ENCODE results near the gene PRR23E.

The PRR23E gene

GRCh38 chr3:127165036-127165435, 27.9 kb upstream of the PRR23E start:
- DNase-seq (ENCODE audit: low read depth) = no peak

- DNase-seq (ENCODE audit: low read depth) = no peak
These were observed 27.0 kb upstream of the PRR23E start for GRCh38 chr3:127165694-127166485.

GRCh38 chr3:127166501-127167065, 26.3 kb upstream of the PRR23E start:
- DNase-seq (ENCODE audit: low read depth) = no peak

- no peak for DNase-seq (ENCODE audit: low read depth)
These were observed 25.5 kb upstream of the PRR23E start for GRCh38 chr3:127167315-127168043.

- no peak for DNase-seq (ENCODE audit: low read depth)
These were observed 24.7 kb upstream of the PRR23E start for GRCh38 chr3:127168271-127168670.

- no peak for DNase-seq (ENCODE audit: low read depth)
These were observed 22.1 kb upstream of the PRR23E start for GRCh38 chr3:127170814-127171213.

GRCh38 chr3:127171320-127171719, 21.6 kb upstream of the PRR23E start:
- no peak for DNase-seq (ENCODE audit: low read depth)

GRCh38 chr3:127171721-127172120, 21.2 kb upstream of the PRR23E start:
- DNase-seq (ENCODE audit: low read depth) = no peak

GRCh38 chr3:127172211-127172610, 20.7 kb upstream of the PRR23E start:
- DNase-seq (ENCODE audit: low read depth) = no peak

GRCh38 chr3:127172781-127173515, 20.0 kb upstream of the PRR23E start:
- DNase-seq (ENCODE audit: low read depth) = no peak

GRCh38 chr3:127173516-127174166, 19.3 kb upstream of the PRR23E start:
- DNase-seq (ENCODE audit: low read depth) = no peak

GRCh38 chr3:127174284-127174683, 18.6 kb upstream of the PRR23E start:
- DNase-seq (ENCODE audit: low read depth) = no peak

GRCh38 chr3:127174715-127175140, 18.2 kb upstream of the PRR23E start:
- no peak for DNase-seq (ENCODE audit: low read depth)

- DNase-seq (ENCODE audit: low read depth) = no peak
These were observed 17.7 kb upstream of the PRR23E start for GRCh38 chr3:127175272-127175671.

GRCh38 chr3:127177226-127177625, 15.7 kb upstream of the PRR23E start:
- no peak for DNase-seq (ENCODE audit: low read depth)

GRCh38 chr3:127180859-127181258, 12.1 kb upstream of the PRR23E start:
- no peak for DNase-seq (ENCODE audit: low read depth)

GRCh38 chr3:127182431-127182830, 10.5 kb upstream of the PRR23E start:
- DNase-seq (ENCODE audit: low read depth) = no peak

- DNase-seq (ENCODE audit: low read depth) = no peak
These were observed 9.8 kb upstream of the PRR23E start for GRCh38 chr3:127182848-127183714.

- DNase-seq (ENCODE audit: low read depth) = no peak
These were observed 8.7 kb upstream of the PRR23E start for GRCh38 chr3:127183931-127184869.

- no peak for DNase-seq (ENCODE audit: low read depth)
These were observed 8.1 kb upstream of the PRR23E start for GRCh38 chr3:127184870-127185216.
